LoVo (cell line): ENCODE measurements around the gene MICAL3.

ENCODE experiments used
- DNase-seq: peaks from one replicate; pipeline ENCODE4 v3.0.0-alpha.2; 2016; ENCODE audit warnings: low spot score

The MICAL3 gene

DNA sequence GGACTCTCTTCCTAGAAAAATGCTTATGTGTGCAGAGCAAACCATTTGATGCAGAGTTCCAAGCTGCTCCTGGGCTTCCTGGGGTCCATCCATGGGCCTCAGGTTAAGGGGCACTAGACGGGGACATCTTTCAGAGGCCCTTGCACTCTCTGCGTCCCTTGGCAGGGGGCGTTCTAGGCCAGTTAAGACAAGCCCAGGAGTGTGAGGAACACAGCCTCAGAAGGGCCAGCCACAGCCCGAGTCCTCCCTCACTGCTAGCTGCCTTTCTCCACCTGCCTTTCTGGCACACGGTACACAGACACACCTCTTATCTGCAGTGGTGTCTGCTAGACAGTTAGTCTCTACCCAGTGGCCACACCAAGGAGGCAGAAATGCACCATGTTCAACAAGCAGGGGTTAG, 232.1 kb downstream of the MICAL3 start:
- no peak for DNase-seq

DNA sequence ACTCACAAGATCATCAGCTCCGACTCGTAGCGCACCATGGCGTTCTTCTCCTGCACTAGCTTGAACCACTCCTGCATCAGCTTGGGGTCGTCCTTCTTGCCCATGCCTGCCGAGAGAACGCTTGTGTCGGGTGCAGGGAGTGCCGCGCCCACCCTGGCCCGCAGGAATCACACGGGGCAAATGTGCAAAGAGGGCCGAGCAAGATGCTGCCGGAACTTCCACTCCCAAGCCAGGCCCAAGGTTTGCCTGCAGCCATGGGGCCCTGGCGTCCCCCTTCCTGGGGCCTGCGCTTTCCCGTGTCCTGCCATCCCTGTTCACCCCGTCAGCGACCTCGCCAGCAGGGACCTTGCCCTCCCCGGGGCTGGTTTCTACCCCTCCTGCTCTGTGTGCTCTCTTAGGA, 233.2 kb downstream of the MICAL3 start:
- no peak for DNase-seq

DNA sequence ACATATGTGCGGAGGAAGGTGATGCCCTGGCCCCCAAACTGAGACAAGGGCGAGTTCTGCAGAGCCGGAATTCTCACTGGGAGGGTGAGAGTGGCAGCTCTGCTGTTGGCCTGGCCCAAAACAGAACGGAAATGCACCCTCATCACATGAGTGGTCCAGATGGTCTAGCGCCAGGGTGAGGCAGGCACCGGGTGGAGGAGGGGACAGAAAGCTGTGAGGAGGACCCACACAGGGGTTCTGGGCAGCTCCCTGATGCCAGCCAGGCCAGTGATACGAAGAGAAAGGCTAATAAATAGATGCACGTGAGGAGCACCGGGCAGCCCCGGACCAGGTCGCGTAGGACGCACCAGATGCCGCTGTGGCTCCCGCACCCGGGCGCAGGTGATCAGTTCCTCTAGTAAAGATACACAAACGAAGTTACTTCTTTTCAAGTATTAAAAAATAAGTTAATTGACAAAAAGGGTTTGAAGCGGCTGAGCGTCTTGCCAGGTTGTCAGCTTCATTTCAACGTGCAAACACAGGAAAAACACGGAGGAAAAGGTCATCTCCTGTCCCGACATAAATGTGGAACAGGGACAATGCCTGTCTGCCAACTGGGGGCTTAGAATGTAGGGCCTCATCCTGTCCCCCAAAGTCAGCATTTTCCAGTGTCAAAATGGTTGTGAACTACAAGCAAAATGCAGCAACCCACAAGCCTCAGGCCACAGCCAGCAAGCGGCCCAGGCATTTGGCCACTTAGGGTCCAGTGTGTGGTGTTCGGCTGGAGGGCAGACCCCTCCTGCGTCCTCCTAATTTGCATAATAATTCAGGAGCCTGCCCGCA, 234.8 kb downstream of the MICAL3 start:
- no peak for DNase-seq

DNA sequence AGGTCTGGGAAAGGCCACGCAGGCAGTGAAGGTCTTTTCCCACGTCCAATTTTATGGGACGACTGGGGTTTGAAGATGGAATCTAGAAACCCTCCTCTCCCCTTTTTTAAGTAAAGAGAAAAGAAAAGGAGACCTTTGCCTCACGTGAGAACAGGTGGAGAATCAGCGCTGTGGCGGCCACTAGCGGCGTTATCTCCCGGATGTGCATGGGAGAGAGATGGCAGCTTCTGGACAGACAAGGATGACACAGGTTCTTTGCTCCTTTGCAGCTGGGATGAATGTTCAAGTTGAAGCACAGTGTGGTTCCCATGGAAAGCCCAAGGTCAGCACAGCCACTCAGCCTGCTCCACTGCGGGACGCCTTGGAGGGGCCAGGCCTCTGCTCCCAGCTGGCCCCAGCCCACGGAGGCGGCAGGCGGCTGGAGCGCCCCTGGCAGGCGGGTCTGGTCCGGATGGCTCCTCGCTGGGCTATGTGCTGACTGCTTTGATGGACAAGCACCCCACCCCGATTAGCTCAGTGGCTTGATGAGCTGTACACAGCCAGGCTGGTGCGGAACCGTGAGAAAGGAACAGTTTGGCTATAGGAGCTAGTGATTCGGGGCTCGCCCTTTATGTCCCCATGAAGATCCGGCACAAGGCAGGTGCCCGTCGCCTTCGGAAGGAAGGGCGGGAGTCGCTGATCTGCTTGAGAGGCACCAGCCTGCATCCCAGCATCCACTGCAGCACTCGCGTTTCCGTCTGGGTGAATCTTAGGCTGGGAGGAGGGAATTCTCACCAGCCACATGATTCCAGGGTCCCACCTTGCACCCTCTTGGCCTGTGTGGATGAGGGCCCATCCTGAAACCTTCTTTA, 235.6 kb downstream of the MICAL3 start:
- no peak for DNase-seq

DNA sequence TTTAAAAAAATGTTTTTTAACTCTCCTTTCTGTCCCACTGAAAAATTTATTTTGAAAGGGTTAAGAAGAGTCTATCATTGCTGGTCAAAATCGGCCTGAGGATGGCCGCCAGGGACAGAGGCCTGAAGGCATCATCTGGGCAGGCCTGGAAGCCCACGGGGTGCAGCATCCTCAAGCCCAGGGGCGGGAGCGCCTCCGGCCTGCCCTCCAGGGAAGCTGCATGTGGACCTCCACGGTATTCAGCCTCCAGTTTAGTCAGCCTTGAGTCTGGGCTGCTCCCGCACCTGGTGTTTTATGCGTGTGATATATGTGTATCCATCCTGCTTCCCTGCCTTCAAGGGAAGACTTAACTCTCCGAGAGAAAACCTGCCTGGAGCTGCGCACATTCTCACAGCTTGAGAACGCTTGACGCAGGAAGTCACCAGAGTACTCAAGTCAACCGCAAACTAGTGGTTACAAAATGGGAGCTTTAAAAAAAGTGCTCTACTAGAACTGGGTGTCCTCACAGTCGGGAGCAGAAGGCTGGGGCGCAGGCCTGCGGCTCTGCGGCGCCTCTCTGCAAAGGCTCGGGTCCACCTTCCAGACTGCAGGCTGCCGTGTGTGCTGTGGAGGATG, 236.5 kb downstream of the MICAL3 start:
- DNase-seq, result no peak

DNA sequence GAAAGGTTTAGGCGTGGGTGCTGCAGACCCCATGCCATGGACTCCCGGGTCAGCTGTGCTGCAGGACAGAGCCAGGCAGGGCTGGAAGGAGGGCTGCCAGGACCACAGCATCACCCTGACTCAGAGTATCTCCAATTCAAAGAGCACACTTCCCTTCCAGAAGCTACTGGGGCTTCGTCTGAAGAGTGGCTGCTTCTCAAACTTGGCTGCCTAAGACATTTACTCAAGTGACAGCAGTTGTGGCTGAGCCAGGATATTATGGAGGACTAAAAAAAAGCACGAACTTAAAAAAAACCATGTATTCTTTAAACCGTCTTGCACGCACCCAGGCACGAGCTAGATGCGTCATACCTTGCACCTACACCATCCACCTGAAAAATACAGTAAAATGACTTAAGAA, 237.1 kb downstream of the MICAL3 start:
- no peak for DNase-seq

DNA sequence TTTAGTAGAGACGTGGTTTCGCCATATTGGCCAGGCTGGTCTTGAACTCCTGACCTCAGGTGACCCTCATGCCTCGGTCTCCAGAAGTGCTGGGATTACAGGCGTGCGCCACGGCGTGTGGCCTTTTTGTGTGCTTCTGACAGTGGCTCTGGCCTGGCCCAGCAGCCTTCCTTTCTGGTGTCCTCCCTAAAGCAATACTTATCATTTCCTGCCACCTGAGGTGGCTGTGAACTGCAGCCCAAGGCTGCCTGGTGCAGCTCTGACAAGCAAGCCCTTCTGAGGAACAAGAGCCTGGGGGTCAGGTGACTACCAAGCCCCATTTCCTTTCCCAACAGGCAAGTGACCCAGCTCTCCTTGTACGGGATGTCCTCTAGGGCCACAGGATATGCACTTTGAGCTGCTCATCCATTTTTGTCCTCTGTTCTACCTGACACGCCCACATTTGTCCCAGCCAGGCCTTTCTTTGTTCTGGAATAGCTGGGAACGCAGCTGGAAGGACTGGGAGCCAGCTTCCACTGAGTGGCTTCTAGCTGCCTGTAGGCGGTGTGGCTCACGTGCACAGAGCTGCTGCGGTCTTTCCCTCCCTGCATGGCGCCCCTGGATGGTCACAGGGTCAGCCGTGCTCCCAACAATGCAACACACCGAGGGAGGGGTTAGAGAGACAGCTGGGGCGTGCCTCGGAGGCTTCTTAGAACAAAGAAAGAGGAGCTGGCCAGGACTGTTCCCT, 237.8 kb downstream of the MICAL3 start:
- DNase-seq, result no peak

DNA sequence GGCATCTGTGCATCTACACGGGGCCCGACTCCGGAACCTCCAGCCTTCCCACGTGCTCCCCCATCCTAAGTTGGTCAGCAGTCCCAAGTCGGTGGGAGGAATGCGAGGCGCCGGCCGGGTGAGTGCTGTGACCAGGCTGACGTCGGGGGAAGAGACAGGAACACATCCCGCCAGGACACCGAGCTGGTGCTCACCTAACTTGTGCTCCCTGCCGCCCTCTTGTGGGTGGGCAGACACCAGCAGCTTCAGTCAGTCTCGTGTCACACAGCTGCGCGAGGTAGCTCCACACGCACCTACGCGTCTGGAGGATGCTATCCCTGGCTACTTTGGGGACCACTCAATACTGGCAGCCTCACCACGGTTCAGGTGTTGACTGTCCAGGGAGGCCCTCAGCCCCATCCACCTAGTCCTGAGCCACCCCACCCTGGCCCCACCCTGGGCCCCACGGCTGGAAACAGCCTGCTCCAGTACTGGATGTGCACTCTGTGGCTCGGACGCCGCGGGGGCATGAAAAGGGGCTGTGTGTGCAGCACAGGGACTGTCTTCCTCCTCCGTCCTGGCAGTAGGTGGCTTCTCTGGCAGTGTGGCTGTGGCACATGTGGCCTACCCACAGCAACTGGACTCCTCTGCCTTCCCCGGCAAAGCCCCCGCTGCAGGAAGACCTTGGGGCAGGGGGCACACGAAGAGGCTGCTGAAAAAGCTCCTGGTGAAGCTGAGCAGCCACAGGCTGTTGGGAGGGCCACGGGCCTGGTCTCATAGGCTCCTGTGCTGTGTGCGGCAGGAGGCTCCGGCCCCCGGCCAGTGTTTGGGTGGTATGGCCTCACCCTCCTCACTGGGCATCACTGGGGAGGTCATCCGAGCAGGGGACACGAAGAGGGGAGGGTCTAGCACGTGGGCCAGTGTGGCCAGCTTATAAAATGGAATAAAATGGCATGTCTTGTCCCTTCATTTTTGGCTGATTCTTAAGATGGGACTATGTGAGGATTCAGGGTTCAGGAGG, 238.9 kb downstream of the MICAL3 start:
- DNase-seq, result peak; percentile 46

DNA sequence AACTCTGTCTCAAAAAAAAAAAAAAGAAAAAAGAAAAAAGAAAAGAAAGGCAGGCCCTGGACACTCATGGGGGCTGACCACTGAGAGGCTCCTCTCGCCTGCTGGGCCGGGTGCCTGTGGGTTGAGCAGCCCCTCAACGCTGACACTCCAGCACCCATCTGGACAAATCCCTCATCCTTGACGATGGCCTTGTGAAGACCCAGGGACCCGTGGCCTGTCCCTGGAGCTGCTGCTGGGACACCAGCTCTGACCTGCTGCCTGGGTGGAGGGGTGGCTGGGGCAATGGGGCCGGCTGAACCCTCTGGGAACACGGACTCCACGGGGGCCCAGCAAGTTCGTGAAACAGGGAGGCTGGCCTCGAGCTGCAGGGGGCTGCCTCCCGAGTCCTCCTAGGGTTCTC, 239.6 kb downstream of the MICAL3 start:
- no peak for DNase-seq

DNA sequence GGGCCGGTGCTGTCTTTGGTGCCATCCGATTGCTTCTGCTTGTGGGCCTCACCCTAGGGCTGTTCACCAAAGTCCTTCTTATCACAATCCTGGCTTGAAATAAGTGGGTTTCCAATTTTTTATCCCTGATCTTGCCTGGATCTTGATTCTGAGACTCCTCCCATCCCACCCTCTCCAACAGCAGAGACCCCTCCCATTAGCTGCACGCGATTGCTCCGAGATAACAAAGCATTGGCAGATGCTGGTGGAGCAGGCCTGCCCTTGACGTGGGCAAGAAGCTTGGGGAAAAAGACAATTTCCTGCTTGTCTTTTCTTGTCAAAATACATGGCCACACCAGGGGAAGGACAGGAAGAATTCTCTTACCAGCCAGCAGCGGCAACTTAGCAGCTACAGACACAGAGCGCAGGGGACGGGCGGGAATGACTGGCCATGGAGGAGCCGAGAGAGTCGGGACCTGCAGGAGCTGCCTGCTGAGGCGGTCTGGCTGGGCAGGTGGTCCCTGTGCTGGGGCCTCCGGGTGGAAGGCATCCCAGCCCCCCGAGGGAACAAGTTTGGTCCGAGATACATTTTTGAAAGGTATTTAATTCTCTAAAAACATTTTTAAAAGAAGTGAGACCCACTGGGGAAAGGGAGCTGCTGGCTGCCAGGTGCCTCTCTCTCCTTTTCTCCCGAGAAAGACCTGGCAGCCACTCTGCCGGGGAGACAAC, 240.4 kb downstream of the MICAL3 start:
- no peak for DNase-seq

DNA sequence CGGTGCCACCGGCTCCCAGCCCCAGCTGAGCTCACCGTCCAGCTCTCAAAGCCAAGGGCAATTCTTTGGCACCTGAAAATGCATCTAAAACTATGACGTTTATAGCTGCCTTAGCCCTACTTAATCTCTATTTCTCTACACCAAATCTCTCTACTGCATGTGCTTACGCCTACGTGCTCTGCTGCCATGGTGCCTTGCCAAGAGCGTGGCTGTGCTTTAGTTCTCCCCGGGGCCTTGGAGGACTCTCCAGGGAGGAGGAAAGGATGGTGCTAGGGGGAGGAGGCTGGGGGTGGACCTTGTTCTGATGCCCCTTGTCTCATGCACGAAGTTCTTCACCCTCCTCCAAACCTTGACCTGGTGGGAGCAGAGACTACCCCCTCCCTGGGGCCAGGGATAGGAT, 241.0 kb downstream of the MICAL3 start:
- no peak for DNase-seq

DNA sequence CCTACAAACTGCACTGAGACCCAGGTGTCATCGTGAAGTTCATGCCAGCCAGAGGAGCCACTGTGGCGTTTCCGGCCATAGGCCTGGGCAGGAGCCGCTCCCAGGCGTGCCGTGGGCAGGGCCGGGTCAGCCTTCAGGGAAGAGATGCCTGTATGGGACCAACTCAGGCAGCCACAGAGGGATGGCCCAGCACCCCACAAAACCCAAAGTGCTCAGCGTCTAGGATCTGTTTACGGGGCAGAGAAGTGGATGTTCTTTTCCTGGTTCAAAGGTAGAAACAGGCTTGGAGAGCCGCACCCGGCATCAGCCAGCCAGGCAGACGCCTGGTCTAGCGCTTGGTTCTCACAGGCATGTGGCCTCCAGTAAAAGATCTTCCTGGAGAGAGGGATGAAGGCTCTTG, 241.7 kb downstream of the MICAL3 start:
- no peak for DNase-seq

DNA sequence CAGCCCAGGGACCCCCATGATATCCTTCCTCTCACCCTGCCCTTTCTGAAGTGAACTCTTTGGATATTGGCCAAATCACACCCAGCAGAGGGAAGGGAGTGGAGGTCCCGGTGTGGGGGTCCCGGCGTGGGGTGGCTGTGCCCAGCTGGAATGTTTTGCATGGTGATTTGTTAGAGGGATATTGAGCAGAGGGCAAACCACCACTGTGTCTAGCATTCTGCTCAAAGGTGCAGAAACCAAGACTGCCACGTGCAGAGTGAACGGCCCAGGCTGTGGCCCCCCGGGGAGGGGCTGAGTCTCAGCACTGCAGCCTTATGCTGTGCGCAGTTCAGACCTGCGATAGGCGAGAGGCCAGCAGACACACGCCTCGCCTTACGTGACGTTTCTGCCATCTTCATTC, 242.2 kb downstream of the MICAL3 start:
- DNase-seq, result no peak

DNA sequence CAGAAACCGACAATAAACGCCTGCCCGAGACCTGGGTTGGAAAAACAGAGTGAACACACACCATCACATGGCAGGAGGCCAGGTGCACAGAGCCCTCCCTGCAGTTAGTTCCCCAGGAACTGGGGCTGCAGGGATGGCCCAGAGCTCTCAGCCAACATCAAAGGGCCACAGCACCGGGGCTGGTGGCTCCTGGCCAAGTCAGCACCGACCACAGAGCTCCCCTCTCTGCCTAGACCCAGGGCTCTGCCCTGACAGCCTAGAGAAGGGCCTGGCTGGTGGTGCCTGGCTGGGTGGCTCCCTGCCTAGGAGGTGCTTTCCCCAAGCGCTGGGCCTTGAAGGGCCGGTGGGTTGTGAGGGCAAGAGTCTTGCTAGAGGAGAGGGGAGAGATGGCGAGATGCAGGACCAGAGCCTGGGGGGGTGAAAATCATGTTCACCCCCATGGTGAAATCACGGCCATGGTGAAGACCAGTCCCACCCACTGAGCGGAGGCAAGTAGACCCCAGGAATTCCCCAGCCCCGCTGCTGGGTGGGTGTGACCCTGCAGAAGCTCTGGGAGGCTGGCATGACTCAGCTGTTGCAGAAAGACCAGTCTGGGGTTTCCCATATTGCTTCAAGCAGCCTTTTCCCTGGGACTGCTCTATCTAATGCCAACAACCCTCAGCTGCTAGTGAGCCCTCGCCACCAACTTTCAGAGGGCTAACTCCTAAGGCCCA, 242.9 kb downstream of the MICAL3 start:
- peak; percentile 14 for DNase-seq

DNA sequence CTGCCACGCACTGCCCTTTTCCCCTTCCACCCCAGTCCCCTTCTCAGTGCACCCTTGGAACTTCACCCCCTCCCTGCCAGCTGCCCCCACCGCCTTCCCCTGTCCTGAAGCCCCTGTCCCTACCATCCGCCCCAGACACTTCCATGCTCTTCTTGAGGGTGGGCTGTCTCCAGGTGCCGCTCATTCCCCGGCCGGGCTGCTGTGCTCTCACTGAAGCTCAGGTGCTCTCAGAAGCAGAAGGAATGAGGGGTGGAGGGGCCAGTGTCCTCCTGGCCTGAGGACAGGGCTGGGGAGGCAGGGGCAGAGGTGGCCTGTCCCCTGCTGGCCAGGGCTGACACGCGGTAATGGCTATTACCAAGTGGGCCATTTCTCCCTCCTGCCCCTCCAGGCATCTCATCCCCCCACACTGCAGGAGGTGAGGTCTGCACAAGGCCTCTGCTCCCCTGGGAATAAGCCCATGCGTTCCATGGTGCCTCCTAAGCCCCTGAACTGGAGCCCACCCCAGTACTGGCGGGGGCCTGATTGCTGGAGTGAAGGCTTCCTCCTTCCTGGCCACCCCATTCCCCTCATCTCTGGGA, 243.5 kb downstream of the MICAL3 start:
- no peak for DNase-seq

DNA sequence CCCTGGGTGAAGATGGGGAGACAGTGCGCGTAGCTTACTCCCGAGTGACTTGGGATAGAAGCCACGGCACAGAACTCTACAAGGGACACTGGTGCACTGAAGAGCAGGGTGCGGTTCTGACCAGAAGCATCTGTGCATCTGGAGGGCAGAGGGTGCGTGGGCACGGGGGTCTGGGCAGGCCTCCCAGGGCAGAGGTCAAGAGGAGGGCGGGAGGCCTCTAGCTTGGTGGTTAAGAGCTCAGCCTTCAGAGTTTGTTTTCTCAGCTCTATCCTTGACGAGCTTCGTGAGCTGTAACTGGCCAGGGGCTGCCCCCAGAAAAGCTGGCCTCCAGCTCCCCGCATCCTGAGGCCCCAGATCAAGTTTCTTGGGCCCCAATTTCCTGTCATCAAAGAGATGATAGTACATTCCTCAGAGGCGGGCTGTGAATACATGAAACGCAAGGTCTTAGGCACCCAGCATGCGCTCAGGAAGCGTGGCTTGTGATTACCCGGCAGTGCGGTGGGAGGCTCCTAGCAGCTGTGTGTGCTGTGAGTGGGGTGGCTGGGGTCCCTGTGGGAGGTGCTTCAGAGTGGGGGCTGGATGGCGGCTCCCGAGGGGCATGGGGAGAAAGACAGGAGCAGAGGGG, 244.1 kb downstream of the MICAL3 start:
- DNase-seq, result no peak

DNA sequence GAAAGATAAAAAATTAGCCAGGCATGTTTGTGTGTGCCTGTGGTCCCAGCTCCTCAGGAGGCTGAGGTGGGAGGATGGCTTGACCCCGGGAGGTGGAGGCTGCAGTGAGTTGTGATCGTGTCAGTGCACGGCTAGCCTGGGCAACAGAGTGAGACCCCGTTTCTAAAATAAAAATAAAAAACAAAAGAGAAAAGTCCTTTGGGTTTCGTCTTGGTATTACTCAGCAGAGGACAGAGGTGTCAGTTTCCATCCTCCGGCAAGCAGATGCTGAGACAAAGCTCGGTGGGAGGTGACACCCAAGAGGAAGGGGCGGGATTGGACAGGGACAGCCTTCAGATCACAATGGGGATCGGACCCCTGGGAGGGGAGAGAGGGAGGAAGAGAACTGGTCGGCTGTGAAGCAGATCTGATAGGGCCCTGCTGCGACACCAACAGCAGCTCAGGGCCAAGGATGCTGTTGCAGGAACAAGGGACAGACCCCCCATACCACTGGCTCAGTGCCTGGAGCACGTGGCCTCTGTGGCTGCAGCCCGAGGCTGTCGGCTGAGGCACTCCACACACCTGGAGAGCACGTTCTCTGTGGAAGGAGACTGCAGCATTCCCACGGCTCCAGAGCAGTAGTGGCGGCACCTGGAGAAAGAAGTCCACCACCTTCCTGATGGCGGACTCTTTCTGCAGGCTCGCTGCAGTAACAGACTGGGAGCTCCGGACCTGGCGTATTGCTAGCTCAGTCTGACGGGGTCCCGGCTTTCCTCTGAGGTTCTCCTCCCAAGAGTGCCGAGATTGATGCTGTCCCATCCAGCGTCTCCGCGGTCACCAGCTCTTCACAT, 244.9 kb downstream of the MICAL3 start:
- DNase-seq, result no peak

DNA sequence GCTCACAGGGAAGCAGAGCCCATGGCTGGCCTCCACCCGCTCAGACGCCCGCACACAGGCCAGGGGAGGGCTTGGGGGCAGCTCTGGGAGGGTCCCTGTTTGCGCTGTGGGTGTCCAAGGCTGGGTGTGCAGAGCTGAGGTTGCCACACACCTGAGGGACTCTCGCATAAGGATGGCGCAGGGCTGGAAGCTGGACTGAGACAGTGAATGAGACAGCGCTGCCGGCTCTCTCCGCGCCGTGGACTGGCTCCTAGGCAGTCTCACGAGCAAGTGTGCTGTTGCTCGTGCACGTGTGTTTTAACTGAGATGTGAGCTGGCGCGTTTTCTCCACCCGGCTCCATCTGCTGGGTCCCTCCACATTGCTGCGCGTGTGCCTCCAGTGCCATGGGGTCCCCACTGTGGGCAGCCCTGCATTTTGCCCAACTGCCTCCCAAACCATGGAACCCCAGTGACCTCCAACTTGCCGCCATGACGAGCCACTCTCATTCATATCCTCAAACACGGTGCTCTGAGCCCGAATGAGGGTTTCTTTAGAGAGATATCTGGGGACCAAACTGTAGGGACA, 245.9 kb downstream of the MICAL3 start:
- no peak for DNase-seq
